ENCODE results near the gene PHPT1. TPM values are rescaled to one million over a fixed set of nuclear protein-coding genes. Genes with fewer than 3 reads are reported as not detected.

PHPT1 gene
- total and polyA plus RNA-seq, 2 of the 13 experiments (the other 11 are each of a cell fraction or from before 2014, with no cell fraction given): 189 to 192 TPM

DNA sequence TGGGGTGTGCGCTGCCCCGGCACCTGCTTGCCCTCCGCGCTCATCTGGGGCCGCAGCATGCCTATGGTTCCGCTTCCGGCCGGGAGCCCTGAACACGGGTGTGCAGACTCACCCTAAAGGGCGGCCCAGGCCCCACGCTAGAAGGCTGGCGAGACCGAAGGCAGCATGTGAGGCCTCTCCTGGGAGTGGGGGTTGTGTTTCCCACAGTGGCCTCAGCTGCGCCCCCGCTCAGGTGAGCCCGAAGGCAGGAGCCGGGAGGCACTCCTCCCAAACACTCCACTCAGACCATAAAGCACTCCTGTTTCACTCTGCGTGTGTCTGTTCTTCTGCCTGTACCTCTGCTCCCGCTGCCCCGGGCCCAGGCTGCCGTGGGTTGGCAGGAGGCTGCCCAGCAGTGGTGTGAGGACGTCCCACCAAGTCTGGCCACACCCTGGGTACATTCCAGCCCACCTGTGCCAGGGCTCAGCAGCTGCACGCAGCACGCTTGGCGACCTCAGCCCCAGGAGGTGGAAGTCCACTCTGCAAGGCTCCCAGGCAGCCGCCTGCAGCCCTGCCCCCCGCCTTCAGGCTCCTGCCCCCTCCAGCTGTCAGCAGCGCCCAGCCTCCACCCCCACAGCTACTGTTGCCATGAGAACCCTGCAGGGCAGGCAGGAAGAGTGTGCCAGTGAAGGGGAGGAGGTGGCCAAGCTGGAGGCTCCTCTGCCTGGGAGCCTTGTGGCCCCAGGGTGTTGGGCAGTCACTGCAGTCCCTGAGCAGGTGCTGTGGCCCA lies 8.1 kb upstream of the PHPT1 start (continued):
- TF ChIP-seq, protein P1, sequence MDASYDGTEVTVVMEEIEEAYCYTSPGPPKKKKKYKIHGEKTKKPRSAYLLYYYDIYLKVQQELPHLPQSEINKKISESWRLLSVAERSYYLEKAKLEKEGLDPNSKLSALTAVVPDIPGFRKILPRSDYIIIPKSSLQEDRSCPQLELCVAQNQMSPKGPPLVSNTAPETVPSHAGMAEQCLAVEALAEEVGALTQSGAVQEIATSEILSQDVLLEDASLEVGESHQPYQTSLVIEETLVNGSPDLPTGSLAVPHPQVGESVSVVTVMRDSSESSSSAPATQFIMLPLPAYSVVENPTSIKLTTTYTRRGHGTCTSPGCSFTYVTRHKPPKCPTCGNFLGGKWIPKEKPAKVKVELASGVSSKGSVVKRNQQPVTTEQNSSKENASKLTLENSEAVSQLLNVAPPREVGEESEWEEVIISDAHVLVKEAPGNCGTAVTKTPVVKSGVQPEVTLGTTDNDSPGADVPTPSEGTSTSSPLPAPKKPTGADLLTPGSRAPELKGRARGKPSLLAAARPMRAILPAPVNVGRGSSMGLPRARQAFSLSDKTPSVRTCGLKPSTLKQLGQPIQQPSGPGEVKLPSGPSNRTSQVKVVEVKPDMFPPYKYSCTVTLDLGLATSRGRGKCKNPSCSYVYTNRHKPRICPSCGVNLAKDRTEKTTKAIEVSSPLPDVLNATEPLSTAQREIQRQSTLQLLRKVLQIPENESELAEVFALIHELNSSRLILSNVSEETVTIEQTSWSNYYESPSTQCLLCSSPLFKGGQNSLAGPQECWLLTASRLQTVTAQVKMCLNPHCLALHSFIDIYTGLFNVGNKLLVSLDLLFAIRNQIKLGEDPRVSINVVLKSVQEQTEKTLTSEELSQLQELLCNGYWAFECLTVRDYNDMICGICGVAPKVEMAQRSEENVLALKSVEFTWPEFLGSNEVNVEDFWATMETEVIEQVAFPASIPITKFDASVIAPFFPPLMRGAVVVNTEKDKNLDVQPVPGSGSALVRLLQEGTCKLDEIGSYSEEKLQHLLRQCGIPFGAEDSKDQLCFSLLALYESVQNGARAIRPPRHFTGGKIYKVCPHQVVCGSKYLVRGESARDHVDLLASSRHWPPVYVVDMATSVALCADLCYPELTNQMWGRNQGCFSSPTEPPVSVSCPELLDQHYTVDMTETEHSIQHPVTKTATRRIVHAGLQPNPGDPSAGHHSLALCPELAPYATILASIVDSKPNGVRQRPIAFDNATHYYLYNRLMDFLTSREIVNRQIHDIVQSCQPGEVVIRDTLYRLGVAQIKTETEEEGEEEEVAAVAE (CRISPR knock-in tag; IDR thresholded peaks at IDR 0.05; ENCODE audit: borderline replicate concordance): no peak
- TF ChIP-seq PPARG (CRISPR knock-in tag; conservative IDR thresholded peaks at IDR 0.05): no peak
- no peak for TF ChIP-seq FOSL1 (CRISPR knock-in tag; IDR thresholded peaks at IDR 0.05; ENCODE audit: borderline replicate concordance)
- TF ChIP-seq, protein P2, sequence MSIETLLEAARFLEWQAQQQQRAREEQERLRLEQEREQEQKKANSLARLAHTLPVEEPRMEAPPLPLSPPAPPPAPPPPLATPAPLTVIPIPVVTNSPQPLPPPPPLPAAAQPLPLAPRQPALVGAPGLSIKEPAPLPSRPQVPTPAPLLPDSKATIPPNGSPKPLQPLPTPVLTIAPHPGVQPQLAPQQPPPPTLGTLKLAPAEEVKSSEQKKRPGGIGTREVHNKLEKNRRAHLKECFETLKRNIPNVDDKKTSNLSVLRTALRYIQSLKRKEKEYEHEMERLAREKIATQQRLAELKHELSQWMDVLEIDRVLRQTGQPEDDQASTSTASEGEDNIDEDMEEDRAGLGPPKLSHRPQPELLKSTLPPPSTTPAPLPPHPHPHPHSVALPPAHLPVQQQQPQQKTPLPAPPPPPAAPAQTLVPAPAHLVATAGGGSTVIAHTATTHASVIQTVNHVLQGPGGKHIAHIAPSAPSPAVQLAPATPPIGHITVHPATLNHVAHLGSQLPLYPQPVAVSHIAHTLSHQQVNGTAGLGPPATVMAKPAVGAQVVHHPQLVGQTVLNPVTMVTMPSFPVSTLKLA (IDR thresholded peaks at IDR 0.05): 0 out of 2 replicates have a peak, but pooled peaks have one; percentile 11
- TF ChIP-seq, protein P3, sequence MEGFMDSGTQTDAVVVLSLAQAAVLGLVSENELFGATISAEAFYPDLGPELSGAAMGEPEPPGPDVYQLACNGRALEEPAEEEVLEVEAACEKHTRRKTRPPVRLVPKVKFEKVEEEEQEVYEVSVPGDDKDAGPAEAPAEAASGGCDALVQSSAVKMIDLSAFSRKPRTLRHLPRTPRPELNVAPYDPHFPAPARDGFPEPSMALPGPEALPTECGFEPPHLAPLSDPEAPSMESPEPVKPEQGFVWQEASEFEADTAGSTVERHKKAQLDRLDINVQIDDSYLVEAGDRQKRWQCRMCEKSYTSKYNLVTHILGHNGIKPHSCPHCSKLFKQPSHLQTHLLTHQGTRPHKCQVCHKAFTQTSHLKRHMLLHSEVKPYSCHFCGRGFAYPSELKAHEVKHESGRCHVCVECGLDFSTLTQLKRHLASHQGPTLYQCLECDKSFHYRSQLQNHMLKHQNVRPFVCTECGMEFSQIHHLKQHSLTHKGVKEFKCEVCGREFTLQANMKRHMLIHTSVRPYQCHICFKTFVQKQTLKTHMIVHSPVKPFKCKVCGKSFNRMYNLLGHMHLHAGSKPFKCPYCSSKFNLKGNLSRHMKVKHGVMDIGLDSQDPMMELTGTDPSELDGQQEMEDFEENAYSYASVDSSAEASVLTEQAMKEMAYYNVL (CRISPR knock-in tag; IDR thresholded peaks at IDR 0.05; ENCODE audit: borderline replicate concordance): peak; percentile 70; the same call in 1 of the 2 replicates
- TF ChIP-seq ZNF432 (CRISPR knock-in tag; IDR thresholded peaks at IDR 0.05; ENCODE audit: borderline replicate concordance): no peak
- TF ChIP-seq ZNF121 (CRISPR knock-in tag; IDR thresholded peaks at IDR 0.05): no peak
- TF ChIP-seq, protein P4, sequence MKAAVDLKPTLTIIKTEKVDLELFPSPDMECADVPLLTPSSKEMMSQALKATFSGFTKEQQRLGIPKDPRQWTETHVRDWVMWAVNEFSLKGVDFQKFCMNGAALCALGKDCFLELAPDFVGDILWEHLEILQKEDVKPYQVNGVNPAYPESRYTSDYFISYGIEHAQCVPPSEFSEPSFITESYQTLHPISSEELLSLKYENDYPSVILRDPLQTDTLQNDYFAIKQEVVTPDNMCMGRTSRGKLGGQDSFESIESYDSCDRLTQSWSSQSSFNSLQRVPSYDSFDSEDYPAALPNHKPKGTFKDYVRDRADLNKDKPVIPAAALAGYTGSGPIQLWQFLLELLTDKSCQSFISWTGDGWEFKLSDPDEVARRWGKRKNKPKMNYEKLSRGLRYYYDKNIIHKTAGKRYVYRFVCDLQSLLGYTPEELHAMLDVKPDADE (CRISPR knock-in tag; IDR thresholded peaks at IDR 0.05): no peak
- TF ChIP-seq KLF13 (CRISPR knock-in tag; IDR thresholded peaks at IDR 0.05): no peak
- no peak for TF ChIP-seq SRF (IDR thresholded peaks at IDR 0.05; ENCODE audit: low read depth, low read length)
- no peak for TF ChIP-seq ZNF224 (CRISPR knock-in tag; IDR thresholded peaks at IDR 0.05)
- TF ChIP-seq ZNF160 (CRISPR knock-in tag; IDR thresholded peaks at IDR 0.05): no peak
- no peak for TF ChIP-seq MZF1 (CRISPR knock-in tag; IDR thresholded peaks at IDR 0.05; ENCODE audit: borderline replicate concordance)
- TF ChIP-seq BHLHE40 (IDR thresholded peaks at IDR 0.05; ENCODE audit: low read length): no peak
- 0 out of 2 replicates have a peak, but pooled peaks have one; percentile 51 for TF ChIP-seq IRX3 (CRISPR knock-in tag; IDR thresholded peaks at IDR 0.05; ENCODE audit: borderline replicate concordance, low read depth)

Measured in HepG2 (cell line).